ENCODE data around the gene HDHD3. TPM values are rescaled to one million over a fixed set of nuclear protein-coding genes. Genes with fewer than 3 reads are reported as not detected.
"Not testable (repeated sequence)": the region's sequence is repeated elsewhere in the genome, so short reads cannot be mapped to it uniquely, and the experiment has no call there.

HDHD3 gene
- polyA plus RNA-seq, 1 experiment: 7.2 TPM

DNA sequence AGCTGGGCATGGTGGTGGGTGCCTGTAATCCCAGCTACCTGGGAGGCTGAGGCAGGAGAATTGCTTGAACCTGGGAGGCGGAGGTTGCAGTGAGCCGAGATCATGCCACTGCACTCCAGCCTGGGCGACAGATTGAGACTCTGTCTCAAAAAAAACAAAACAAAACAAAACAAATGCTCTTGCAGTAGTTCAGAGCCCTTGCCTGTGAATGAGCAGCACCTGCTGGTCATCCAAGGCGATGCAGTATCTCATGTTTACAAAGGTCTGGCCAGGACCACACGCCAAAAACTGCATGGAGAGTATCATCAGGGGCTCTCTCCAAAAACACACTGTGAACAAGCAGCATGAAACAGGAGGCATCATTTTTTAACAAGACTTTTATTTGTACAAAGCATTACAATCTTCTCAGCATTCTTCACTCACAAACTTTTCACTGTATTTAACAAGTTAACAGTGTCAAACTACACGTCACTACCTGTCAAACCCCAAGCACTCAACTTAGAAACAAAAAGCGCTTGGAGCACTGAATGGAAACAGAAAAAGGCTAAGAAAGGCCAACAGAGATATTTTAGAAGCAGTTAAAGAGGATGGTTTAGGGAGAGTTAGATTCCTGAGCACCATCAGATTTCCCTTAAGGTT lies 30.2 kb upstream of the HDHD3 start:
- H3K27ac ChIP-seq (ENCODE audit: low read depth, low read length); H3K9me3 ChIP-seq (ENCODE audit: control insufficient read depth, insufficient read depth, low read length); H3K4me3 ChIP-seq (ENCODE audit: low read depth, low read length); H3K27me3 ChIP-seq (ENCODE audit: control insufficient read depth, insufficient read depth, low read length); POLR2A ChIA-PET: not testable (repeated sequence)
- TF ChIP-seq CTCF (IDR thresholded peaks at IDR 0.05; ENCODE audit: low read depth, low read length): peak; percentile 89
- peak; percentile 46 for DNase-seq (ENCODE audit: low read depth, low spot score)
- CTCF ChIA-PET: interaction anchor here (0.5 to 5.8 kb wide), 7 partner anchors 10 to 251 kb away, joined by 3 to 40 read pairs (median 4); partner anchors contain the start of genes CDC26 and PRPF4

- H3K27me3 ChIP-seq (ENCODE audit: control insufficient read depth, insufficient read depth, low read length); H3K27ac ChIP-seq (ENCODE audit: low read depth, low read length); DNase-seq (ENCODE audit: low read depth, low spot score); H3K9me3 ChIP-seq (ENCODE audit: control insufficient read depth, insufficient read depth, low read length); H3K4me3 ChIP-seq (ENCODE audit: low read depth, low read length): not testable (repeated sequence)
- ChIA-PET POLR2A (interaction anchor here (0.6 kb wide), 1 partner anchor 134 kb away, joined by 3 read pairs; no protein-coding TSS in a partner anchor), CTCF (interaction anchor here (0.5 to 5.8 kb wide), 7 partner anchors 10 to 252 kb away, joined by 3 to 40 read pairs (median 4); partner anchors contain the start of genes CDC26 and PRPF4)
Observed at GRCh38 chr9:113406353-113406752, 29.6 kb upstream of the HDHD3 start.

GRCh38 chr9:113403646-113404045 lies 26.9 kb upstream of the HDHD3 start:
- Histone ChIP-seq H3K9me3 (ENCODE audit: control insufficient read depth, insufficient read depth, low read length) (no peaks in the 10 kb centered on the region), H3K4me3 (ENCODE audit: low read depth, low read length) (no peak overlapping the region), H3K27ac (ENCODE audit: low read depth, low read length) (no peak overlapping the region), H3K27me3 (ENCODE audit: control insufficient read depth, insufficient read depth, low read length) (no peaks in the 10 kb centered on the region)
- ChIA-PET CTCF (interaction anchor here (0.6 to 4.9 kb wide), 8 partner anchors 27 to 272 kb away, joined by 3 to 55 read pairs (median 6); partner anchors contain the start of genes CDC26 and PRPF4), POLR2A (no interaction called here)
- no peak for TF ChIP-seq CTCF (IDR thresholded peaks at IDR 0.05; ENCODE audit: low read depth, low read length)
- no peak for DNase-seq (ENCODE audit: low read depth, low spot score)

- Histone ChIP-seq H3K27ac (ENCODE audit: low read depth, low read length) (peak within 1 kb of the TSS; percentile 39), H3K27me3 (ENCODE audit: control insufficient read depth, insufficient read depth, low read length) (no peaks in the 10 kb centered on the region), H3K9me3 (ENCODE audit: control insufficient read depth, insufficient read depth, low read length) (no peaks in the 10 kb centered on the region), H3K4me3 (ENCODE audit: low read depth, low read length) (peak within 1 kb of the TSS; percentile 94)
- peak; percentile 94 for DNase-seq (ENCODE audit: low read depth, low spot score)
- peak; percentile 90 for TF ChIP-seq CTCF (IDR thresholded peaks at IDR 0.05; ENCODE audit: low read depth, low read length)
- ChIA-PET CTCF (interaction anchor here (0.6 to 4.9 kb wide), 37 partner anchors 9 to 289 kb away, joined by 3 to 55 read pairs (median 4); partner anchors contain the start of genes C9orf43, POLE3 and WDR31), POLR2A (interaction anchor here (0.5 to 4.3 kb wide), 10 partner anchors 9 to 775 kb away, joined by 3 to 19 read pairs (median 4); partner anchors contain the start of genes C9orf43, CDC26, HDHD3 and POLE3)
Observed at GRCh38 chr9:113401027-113401792, 24.4 kb upstream of the HDHD3 start, which contains the start of gene ALAD. Gene ALAD (minus strand): TSS chr9:113401284. CDS start chr9:113393559, 7,725 bp downstream.

GRCh38 chr9:113399646-113400200 lies 22.9 kb upstream of the HDHD3 start:
- Histone ChIP-seq H3K27me3 (ENCODE audit: control insufficient read depth, insufficient read depth, low read length) (no peaks in the 10 kb centered on the region), H3K27ac (ENCODE audit: low read depth, low read length) (no peak overlapping the region), H3K4me3 (ENCODE audit: low read depth, low read length) (no peak overlapping the region; the same call in 1 of the 2 replicates), H3K9me3 (ENCODE audit: control insufficient read depth, insufficient read depth, low read length) (no peaks in the 10 kb centered on the region)
- no peak for TF ChIP-seq CTCF (IDR thresholded peaks at IDR 0.05; ENCODE audit: low read depth, low read length)
- DNase-seq (ENCODE audit: low read depth, low spot score): no peak
- POLR2A ChIA-PET: interaction anchor here (0.5 to 4.3 kb wide), 2 partner anchors 11 to 170 kb away, joined by 3 to 19 read pairs; partner anchors contain the start of genes C9orf43 and POLE3
- CTCF ChIA-PET: interaction anchor here (0.5 to 4.9 kb wide), 7 partner anchors 10 to 257 kb away, joined by 3 to 55 read pairs (median 8); no protein-coding TSS in a partner anchor

Measured in AG04450 (cell line).